WTC11 (cell line): ENCODE measurements around the gene CREBBP. TPM values are rescaled to one million over a fixed set of nuclear protein-coding genes. Genes with fewer than 3 reads are reported as not detected.

Source experiments
- ATAC-seq: fragments of 200-7000 bp; cut with Tn5 transposase; 2 replicates; pipeline ENCODE4 v1.10.0; 2021; ENCODE audit warnings: mild to moderate bottlenecking, moderate library complexity
- CTCF ChIA-PET: fragments of 300-600 bp; sonication (Branson Sonifier 250); formaldehyde crosslinking; loops from one replicate; lab custom pipeline; 2021; ENCODE audit warnings: antibody characterized with exemption; lab: Charles Lee
- POLR2A ChIA-PET: fragments of 350-600 bp; sonication (Branson Sonifier 250); formaldehyde crosslinking; loops from one replicate; lab custom pipeline; 2021; ENCODE audit warnings: antibody characterized with exemption; lab: Charles Lee
- DNase-seq: peaks from one replicate; pipeline ENCODE4 v3.0.0; 2021; ENCODE audit warnings: low spot score
- H3K27ac Mint-ChIP-seq: 2 replicates; pipeline ENCODE4 v1.8.0; 2021; ENCODE audit warnings: mixed read lengths
- H3K27me3 Mint-ChIP-seq: 2 replicates; pipeline ENCODE4 v1.8.0; 2021; ENCODE audit warnings: low read depth, mild to moderate bottlenecking, moderate library complexity, mixed read lengths
- H3K36me3 Mint-ChIP-seq: 2 replicates; pipeline ENCODE4 v1.8.0; 2021; ENCODE audit warnings: mixed read lengths
- H3K4me1 Mint-ChIP-seq: 2 replicates; pipeline ENCODE4 v1.8.0; 2022; ENCODE audit warnings: mixed read lengths
- H3K4me3 Mint-ChIP-seq: 2 replicates; pipeline ENCODE4 v1.8.0; 2021; ENCODE audit warnings: mild to moderate bottlenecking, moderate library complexity, mixed read lengths
- H3K9me3 Mint-ChIP-seq: 2 replicates; pipeline ENCODE4 v1.8.0; 2021; ENCODE audit warnings: mixed read lengths
- ELF4 ChIP-seq: sonication (generic); formaldehyde crosslinking; IDR thresholded peaks from 2 replicates; pipeline ENCODE4 v1.8.1; 2022; ENCODE audit warnings: low read depth, mild to moderate bottlenecking, moderate library complexity, missing genetic modification reagents
- FOXJ3 ChIP-seq: sonication (generic); formaldehyde crosslinking; IDR thresholded peaks from 2 replicates; pipeline ENCODE4 v1.9.0; 2021; ENCODE audit warnings: missing genetic modification reagents, mild to moderate bottlenecking, borderline replicate concordance
- GABPB1 ChIP-seq: sonication (generic); formaldehyde crosslinking; IDR thresholded peaks from 2 replicates; pipeline ENCODE4 v1.8.1; 2023; ENCODE audit warnings: mild to moderate bottlenecking, missing genetic modification reagents
- KAT7 ChIP-seq: sonication (generic); formaldehyde crosslinking; IDR thresholded peaks from 2 replicates; pipeline ENCODE4 v1.8.1; 2023; ENCODE audit warnings: missing genetic modification reagents, mild to moderate bottlenecking, borderline replicate concordance
- NR1H2 ChIP-seq: sonication (generic); formaldehyde crosslinking; IDR thresholded peaks from 2 replicates; pipeline ENCODE4 v1.9.0; 2021; ENCODE audit warnings: mild to moderate bottlenecking, moderate library complexity, missing genetic modification reagents
- TP53 ChIP-seq: sonication (generic); formaldehyde crosslinking; IDR thresholded peaks from 2 replicates; pipeline ENCODE4 v1.8.1; 2023; ENCODE audit warnings: mild to moderate bottlenecking, missing genetic modification reagents
- ZNF232 ChIP-seq: sonication (generic); formaldehyde crosslinking; IDR thresholded peaks from 2 replicates; pipeline ENCODE4 v1.8.0; 2022; ENCODE audit warnings: mild to moderate bottlenecking, missing genetic modification reagents
- ZNF416 ChIP-seq: fragments of 250-450 bp; sonication (Bioruptor Pico); IDR thresholded peaks from 2 replicates; pipeline ENCODE4 v1.9.0; 2021; ENCODE audit warnings: mild to moderate bottlenecking, inconsistent platforms
- ZNF671 ChIP-seq: fragments of 250-450 bp; sonication (Bioruptor Pico); IDR thresholded peaks from 2 replicates; pipeline ENCODE4 v1.8.0; 2021; ENCODE audit warnings: mild to moderate bottlenecking
- total RNA-seq: library from RNA; stranded (reverse); gene quantifications from 3 replicates; pipeline ENCODE4 v1.2.3, GENCODE V29; 2021
- TF ChIP-seq, protein P1 (sequence below): sonication (generic); formaldehyde crosslinking; IDR thresholded peaks from 2 replicates; pipeline ENCODE4 v1.8.1; 2023; ENCODE audit warnings: mild to moderate bottlenecking, missing genetic modification reagents, borderline replicate concordance
- TF ChIP-seq, protein P2 (sequence below): sonication (generic); formaldehyde crosslinking; IDR thresholded peaks from 2 replicates; pipeline ENCODE4 v1.8.1; 2022; ENCODE audit warnings: mild to moderate bottlenecking, missing genetic modification reagents, moderate library complexity, borderline replicate concordance
- TF ChIP-seq, protein P3 (sequence below): sonication (generic); formaldehyde crosslinking; IDR thresholded peaks from 2 replicates; pipeline ENCODE4 v1.8.0; 2023; ENCODE audit warnings: mild to moderate bottlenecking, missing genetic modification reagents
- TF ChIP-seq, protein P4 (sequence below): fragments of 250-450 bp; sonication (Bioruptor Pico); IDR thresholded peaks from 2 replicates; pipeline ENCODE4 v1.9.0; 2021; ENCODE audit warnings: mild to moderate bottlenecking
- TF ChIP-seq, protein P5 (sequence below): sonication (generic); formaldehyde crosslinking; IDR thresholded peaks from 2 replicates; pipeline ENCODE4 v1.8.0; 2022; ENCODE audit warnings: mild to moderate bottlenecking, missing genetic modification reagents

CREBBP gene
- total RNA-seq, 1 experiment from 2014 or later: 49.6 TPM

DNA sequence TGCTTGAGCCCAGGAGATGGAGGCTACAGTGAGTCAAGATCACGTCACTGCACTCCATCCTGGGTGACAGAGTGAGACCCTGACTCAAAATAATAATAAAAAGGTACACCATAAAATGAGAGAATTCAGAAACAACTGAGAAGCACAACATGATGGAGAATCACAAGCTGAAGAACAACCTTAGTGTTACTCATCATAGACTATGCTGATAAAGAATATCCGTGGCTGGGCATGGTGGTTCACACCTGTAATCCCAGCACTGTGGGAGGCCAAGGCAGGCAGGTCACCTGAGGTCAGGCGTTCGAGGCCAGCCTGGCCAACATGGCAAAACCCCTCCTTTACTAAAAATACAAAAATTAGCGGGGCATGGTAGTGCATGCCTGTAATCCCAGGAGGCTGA is 16.0 kb downstream of the CREBBP start:
- no peak for ATAC-seq
- Mint-ChIP-seq H3K27ac (no peak overlapping the region), H3K4me1 (peaks cover 61% of the 10 kb centered on the region), H3K9me3 (no peaks in the 10 kb centered on the region), H3K4me3 (no peak overlapping the region), H3K27me3 (no peaks in the 10 kb centered on the region), H3K36me3 (no peaks in the 10 kb centered on the region)
- DNase-seq: no peak
- ChIA-PET POLR2A (no interaction called here), CTCF (no interaction called here)
- TF ChIP-seq TP53 (CRISPR knock-in tag) (no peak), GABPB1 (CRISPR knock-in tag) (no peak), ZNF232 (CRISPR knock-in tag) (no peak)

DNA sequence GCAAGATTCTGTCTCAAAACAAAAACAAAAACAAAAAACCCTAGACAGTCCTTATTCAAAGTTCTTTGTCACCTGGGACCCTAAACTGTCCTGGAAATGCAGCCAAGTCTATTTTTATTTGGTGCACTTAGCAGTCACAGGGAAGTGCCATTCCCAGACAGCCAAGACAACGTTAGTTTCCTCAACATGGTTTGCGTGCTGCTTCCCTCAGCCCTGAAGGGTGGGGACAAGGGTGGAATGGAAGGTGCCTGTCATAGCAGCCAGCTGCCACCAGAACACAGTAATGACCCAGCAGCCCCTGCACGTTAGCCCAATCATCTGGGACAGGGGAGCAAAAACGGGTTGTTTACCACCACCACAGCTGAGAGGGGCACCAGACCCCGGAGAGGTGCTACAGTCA is 16.9 kb downstream of the CREBBP start:
- no peak for TF ChIP-seq GABPB1 (CRISPR knock-in tag)
- TF ChIP-seq FOXJ3 (CRISPR knock-in tag): no peak
- TF ChIP-seq, protein P1, sequence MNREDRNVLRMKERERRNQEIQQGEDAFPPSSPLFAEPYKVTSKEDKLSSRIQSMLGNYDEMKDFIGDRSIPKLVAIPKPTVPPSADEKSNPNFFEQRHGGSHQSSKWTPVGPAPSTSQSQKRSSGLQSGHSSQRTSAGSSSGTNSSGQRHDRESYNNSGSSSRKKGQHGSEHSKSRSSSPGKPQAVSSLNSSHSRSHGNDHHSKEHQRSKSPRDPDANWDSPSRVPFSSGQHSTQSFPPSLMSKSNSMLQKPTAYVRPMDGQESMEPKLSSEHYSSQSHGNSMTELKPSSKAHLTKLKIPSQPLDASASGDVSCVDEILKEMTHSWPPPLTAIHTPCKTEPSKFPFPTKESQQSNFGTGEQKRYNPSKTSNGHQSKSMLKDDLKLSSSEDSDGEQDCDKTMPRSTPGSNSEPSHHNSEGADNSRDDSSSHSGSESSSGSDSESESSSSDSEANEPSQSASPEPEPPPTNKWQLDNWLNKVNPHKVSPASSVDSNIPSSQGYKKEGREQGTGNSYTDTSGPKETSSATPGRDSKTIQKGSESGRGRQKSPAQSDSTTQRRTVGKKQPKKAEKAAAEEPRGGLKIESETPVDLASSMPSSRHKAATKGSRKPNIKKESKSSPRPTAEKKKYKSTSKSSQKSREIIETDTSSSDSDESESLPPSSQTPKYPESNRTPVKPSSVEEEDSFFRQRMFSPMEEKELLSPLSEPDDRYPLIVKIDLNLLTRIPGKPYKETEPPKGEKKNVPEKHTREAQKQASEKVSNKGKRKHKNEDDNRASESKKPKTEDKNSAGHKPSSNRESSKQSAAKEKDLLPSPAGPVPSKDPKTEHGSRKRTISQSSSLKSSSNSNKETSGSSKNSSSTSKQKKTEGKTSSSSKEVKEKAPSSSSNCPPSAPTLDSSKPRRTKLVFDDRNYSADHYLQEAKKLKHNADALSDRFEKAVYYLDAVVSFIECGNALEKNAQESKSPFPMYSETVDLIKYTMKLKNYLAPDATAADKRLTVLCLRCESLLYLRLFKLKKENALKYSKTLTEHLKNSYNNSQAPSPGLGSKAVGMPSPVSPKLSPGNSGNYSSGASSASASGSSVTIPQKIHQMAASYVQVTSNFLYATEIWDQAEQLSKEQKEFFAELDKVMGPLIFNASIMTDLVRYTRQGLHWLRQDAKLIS: no peak
- no peak for TF ChIP-seq ELF4
- H3K36me3 Mint-ChIP-seq: no peaks in the 10 kb centered on the region
- H3K9me3 Mint-ChIP-seq: no peaks in the 10 kb centered on the region
- CTCF ChIA-PET: interaction anchor here (0.9 to 1.1 kb wide), 2 partner anchors 11 to 25 kb away, joined by 3 to 8 read pairs; no protein-coding TSS in a partner anchor
- peaks cover 55% of the 10 kb centered on the region for H3K4me1 Mint-ChIP-seq
- H3K27me3 Mint-ChIP-seq: no peaks in the 10 kb centered on the region
- peak overlapping the region; percentile 41; the same call in 1 of the 2 replicates for H3K27ac Mint-ChIP-seq
- ATAC-seq (peak; percentile 38; the same call in 1 of the 2 replicates), DNase-seq (no peak)
- H3K4me3 Mint-ChIP-seq: no peak overlapping the region
- POLR2A ChIA-PET: no interaction called here

DNA sequence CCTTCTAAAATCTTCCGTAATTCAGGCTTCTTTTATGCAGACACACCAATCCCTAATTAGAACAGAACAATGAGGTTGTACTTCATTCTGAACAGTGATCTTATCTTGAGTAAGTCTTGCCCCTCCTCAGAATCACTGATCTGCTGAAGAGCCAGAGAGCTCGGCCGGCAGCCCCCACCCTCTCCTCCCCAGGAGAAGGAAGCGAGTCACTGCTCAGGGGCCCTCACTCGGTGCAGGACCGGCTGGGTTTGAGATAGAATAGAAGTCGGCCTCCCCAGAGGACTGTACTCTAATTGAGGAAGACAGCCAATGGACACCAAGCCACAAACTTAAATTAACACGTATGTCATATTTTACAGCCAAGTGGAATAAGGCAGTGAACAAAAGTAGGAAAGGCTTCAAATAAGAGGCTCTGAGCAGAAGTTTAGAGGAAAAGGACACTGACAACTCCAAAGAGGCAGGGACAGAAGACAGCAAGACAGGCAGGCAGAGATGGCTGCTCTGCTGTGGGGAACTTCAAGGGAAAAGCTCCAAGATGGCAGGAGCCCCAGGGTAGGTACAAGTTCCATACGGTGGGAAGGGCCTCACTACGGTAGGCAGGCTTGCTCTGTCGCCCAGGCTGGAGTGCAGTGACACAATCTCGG is 18.6 kb downstream of the CREBBP start:
- Mint-ChIP-seq H3K27me3 (no peaks in the 10 kb centered on the region), H3K4me3 (no peak overlapping the region), H3K4me1 (peaks cover 66% of the 10 kb centered on the region), H3K9me3 (no peaks in the 10 kb centered on the region), H3K36me3 (no peaks in the 10 kb centered on the region), H3K27ac (peak overlapping the region; percentile 84; the same call in 1 of the 2 replicates)
- TF ChIP-seq NR1H2 (CRISPR knock-in tag): no peak
- TF ChIP-seq FOXJ3 (CRISPR knock-in tag): no peak
- no peak for TF ChIP-seq ZNF671 (CRISPR knock-in tag)
- TF ChIP-seq, protein P2, sequence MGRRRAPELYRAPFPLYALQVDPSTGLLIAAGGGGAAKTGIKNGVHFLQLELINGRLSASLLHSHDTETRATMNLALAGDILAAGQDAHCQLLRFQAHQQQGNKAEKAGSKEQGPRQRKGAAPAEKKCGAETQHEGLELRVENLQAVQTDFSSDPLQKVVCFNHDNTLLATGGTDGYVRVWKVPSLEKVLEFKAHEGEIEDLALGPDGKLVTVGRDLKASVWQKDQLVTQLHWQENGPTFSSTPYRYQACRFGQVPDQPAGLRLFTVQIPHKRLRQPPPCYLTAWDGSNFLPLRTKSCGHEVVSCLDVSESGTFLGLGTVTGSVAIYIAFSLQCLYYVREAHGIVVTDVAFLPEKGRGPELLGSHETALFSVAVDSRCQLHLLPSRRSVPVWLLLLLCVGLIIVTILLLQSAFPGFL: no peak
- CTCF ChIA-PET: interaction anchor here (0.7 kb wide), 1 partner anchor 589 kb away, joined by 3 read pairs; no protein-coding TSS in a partner anchor
- no peak for DNase-seq
- ATAC-seq: peak; percentile 53
- POLR2A ChIA-PET: no interaction called here

DNA sequence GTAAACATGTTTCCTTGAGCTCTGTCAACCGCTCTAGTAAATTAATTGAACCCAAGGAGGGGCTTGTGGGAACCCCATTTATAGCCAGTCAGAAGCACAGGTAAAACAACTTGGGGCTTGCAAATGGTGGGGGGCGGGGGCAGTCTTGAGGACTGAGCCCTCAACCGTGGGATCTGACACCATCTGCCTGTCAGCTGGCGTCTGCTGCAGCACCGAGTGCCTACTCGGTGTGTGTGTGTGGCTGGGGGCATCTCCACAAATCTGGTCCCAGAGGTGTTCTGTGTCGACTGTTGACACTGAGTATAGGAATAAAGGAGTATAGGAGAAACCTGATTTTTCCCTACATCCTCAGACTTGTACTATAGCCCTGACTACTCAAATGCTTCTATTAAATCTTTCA is 20.6 kb downstream of the CREBBP start:
- Mint-ChIP-seq H3K9me3 (no peaks in the 10 kb centered on the region), H3K27me3 (no peaks in the 10 kb centered on the region), H3K4me1 (peaks cover 63% of the 10 kb centered on the region), H3K27ac (no peak overlapping the region), H3K4me3 (no peak overlapping the region), H3K36me3 (no peaks in the 10 kb centered on the region)
- CTCF ChIA-PET: interaction anchor here (1.2 kb wide), 1 partner anchor 79 kb away, joined by 3 read pairs; no protein-coding TSS in a partner anchor
- no peak for DNase-seq
- POLR2A ChIA-PET: interaction anchor here (0.6 kb wide), 1 partner anchor 19 kb away, joined by 3 read pairs; no protein-coding TSS in a partner anchor
- ATAC-seq: no peak
- TF ChIP-seq KAT7 (no peak), ZNF416 (no peak)
- TF ChIP-seq, protein P3, sequence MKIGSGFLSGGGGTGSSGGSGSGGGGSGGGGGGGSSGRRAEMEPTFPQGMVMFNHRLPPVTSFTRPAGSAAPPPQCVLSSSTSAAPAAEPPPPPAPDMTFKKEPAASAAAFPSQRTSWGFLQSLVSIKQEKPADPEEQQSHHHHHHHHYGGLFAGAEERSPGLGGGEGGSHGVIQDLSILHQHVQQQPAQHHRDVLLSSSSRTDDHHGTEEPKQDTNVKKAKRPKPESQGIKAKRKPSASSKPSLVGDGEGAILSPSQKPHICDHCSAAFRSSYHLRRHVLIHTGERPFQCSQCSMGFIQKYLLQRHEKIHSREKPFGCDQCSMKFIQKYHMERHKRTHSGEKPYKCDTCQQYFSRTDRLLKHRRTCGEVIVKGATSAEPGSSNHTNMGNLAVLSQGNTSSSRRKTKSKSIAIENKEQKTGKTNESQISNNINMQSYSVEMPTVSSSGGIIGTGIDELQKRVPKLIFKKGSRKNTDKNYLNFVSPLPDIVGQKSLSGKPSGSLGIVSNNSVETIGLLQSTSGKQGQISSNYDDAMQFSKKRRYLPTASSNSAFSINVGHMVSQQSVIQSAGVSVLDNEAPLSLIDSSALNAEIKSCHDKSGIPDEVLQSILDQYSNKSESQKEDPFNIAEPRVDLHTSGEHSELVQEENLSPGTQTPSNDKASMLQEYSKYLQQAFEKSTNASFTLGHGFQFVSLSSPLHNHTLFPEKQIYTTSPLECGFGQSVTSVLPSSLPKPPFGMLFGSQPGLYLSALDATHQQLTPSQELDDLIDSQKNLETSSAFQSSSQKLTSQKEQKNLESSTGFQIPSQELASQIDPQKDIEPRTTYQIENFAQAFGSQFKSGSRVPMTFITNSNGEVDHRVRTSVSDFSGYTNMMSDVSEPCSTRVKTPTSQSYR (CRISPR knock-in tag): no peak
- TF ChIP-seq, protein P4, sequence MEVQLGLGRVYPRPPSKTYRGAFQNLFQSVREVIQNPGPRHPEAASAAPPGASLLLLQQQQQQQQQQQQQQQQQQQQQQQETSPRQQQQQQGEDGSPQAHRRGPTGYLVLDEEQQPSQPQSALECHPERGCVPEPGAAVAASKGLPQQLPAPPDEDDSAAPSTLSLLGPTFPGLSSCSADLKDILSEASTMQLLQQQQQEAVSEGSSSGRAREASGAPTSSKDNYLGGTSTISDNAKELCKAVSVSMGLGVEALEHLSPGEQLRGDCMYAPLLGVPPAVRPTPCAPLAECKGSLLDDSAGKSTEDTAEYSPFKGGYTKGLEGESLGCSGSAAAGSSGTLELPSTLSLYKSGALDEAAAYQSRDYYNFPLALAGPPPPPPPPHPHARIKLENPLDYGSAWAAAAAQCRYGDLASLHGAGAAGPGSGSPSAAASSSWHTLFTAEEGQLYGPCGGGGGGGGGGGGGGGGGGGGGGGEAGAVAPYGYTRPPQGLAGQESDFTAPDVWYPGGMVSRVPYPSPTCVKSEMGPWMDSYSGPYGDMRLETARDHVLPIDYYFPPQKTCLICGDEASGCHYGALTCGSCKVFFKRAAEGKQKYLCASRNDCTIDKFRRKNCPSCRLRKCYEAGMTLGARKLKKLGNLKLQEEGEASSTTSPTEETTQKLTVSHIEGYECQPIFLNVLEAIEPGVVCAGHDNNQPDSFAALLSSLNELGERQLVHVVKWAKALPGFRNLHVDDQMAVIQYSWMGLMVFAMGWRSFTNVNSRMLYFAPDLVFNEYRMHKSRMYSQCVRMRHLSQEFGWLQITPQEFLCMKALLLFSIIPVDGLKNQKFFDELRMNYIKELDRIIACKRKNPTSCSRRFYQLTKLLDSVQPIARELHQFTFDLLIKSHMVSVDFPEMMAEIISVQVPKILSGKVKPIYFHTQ (CRISPR knock-in tag): no peak
- TF ChIP-seq, protein P5, sequence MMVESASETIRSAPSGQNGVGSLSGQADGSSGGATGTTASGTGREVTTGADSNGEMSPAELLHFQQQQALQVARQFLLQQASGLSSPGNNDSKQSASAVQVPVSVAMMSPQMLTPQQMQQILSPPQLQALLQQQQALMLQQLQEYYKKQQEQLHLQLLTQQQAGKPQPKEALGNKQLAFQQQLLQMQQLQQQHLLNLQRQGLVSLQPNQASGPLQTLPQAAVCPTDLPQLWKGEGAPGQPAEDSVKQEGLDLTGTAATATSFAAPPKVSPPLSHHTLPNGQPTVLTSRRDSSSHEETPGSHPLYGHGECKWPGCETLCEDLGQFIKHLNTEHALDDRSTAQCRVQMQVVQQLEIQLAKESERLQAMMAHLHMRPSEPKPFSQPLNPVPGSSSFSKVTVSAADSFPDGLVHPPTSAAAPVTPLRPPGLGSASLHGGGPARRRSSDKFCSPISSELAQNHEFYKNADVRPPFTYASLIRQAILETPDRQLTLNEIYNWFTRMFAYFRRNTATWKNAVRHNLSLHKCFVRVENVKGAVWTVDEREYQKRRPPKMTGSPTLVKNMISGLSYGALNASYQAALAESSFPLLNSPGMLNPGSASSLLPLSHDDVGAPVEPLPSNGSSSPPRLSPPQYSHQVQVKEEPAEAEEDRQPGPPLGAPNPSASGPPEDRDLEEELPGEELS (CRISPR knock-in tag): no peak
